Fibroblast of lung (primary cell): ENCODE results near the gene CHRM4. TPM values are rescaled to one million over a fixed set of nuclear protein-coding genes. Genes with fewer than 3 reads are reported as not detected.

Experiments
- DNase-seq, 2 donors: peaks; one replicate each; pipeline versions ENCODE4 v3.0.0 to v3.0.0-alpha.2; 2010; ENCODE audit warnings: low read depth in 2 of 2
- H2AFZ ChIP-seq: 2 replicates; pipeline ENCODE4 v1.5.1; 2012; ENCODE audit warnings: low read length, control low read depth, inconsistent platforms
- H3K27ac ChIP-seq: 2 replicates; pipeline ENCODE4 v1.5.1; 2011; ENCODE audit warnings: low read length, control low read depth; ENCODE audit not compliant: insufficient read depth
- H3K27me3 ChIP-seq: 2 replicates; pipeline ENCODE4 v1.5.1; 2011; ENCODE audit warnings: mild to moderate bottlenecking, low read length; ENCODE audit not compliant: control insufficient read depth, insufficient read depth
- H3K36me3 ChIP-seq: 2 replicates; pipeline ENCODE4 v1.5.1; 2011; ENCODE audit warnings: low read length; ENCODE audit not compliant: control insufficient read depth, insufficient read depth
- H3K4me1 ChIP-seq: 2 replicates; pipeline ENCODE4 v1.5.1; 2011; ENCODE audit warnings: low read length; ENCODE audit not compliant: control insufficient read depth, insufficient read depth; ENCODE audit errors: extremely low read depth
- H3K4me2 ChIP-seq: 2 replicates; pipeline ENCODE4 v1.5.1; 2011; ENCODE audit warnings: low read length, control low read depth; ENCODE audit not compliant: insufficient read depth; ENCODE audit errors: extremely low read depth
- H3K4me3 ChIP-seq, 4 experiments: fragments of 200-600 bp in 1 of 4; sonication (generic) in 1 of 4; replicated peaks in 1 of 4; 2 replicates each; pipeline ENCODE4 v1.5.1; 2011 to 2016; ENCODE audit warnings: low read length in 4 of 4, low read depth in 3 of 4, mild to moderate bottlenecking in 3 of 4, control low read depth in 2 of 4, inconsistent platforms in 1 of 4, mixed read lengths in 1 of 4; ENCODE audit not compliant: insufficient read depth in 1 of 4; ENCODE audit errors: control extremely low read depth in 1 of 4
- H3K79me2 ChIP-seq: 2 replicates; pipeline ENCODE4 v1.5.1; 2012; ENCODE audit warnings: mild to moderate bottlenecking, low read length, inconsistent platforms; ENCODE audit not compliant: control insufficient read depth, insufficient read depth
- H3K9ac ChIP-seq: 2 replicates; pipeline ENCODE4 v1.5.1; 2011; ENCODE audit warnings: mild to moderate bottlenecking, low read length, control low read depth; ENCODE audit not compliant: insufficient read depth
- H3K9me3 ChIP-seq: 2 replicates; pipeline ENCODE4 v1.5.1; 2012; ENCODE audit warnings: low read depth, low read length; ENCODE audit not compliant: control insufficient read depth, insufficient read depth
- H4K20me1 ChIP-seq: 2 replicates; pipeline ENCODE4 v1.5.1; 2011; ENCODE audit warnings: low read length; ENCODE audit not compliant: control insufficient read depth, insufficient read depth; ENCODE audit errors: extremely low read depth
- EZH2 ChIP-seq: IDR thresholded peaks from 2 replicates; pipeline ENCODE4 v1.5.1; 2012; ENCODE audit warnings: low read length, control low read depth, mild to moderate bottlenecking; ENCODE audit errors: missing control alignments
- polyA plus RNA-seq, 2 donors: library from polyadenylated mRNA; depleted of rRNA in 1 of 2; stranded (reverse) in 1 of 2; unstranded in 1 of 2; fragments of >200 nt; gene quantifications; 2 replicates each; pipeline ENCODE4 v1.2.1, GENCODE V29; 2011 to 2012; ENCODE audit warnings: missing spikeins in 1 of 2
- total RNA-seq: library from RNA; depleted of rRNA; stranded (reverse); fragments of >200 nt; gene quantifications from 2 replicates; pipeline ENCODE4 v1.2.1, GENCODE V29; 2014
- TF ChIP-seq, protein P1 (sequence below), 2 donors: IDR thresholded peaks in 1 of 2; conservative IDR thresholded peaks in 1 of 2; 1 replicate in 1 of 2; 2 replicates in 1 of 2; pipeline ENCODE4 v1.5.1; 2011 to 2012; ENCODE audit warnings: low read length in 2 of 2, control low read depth in 1 of 2, inconsistent platforms in 1 of 2, low read depth in 1 of 2, mild to moderate bottlenecking in 1 of 2

Gene CHRM4
- total and polyA plus RNA-seq, 2 donors (not counting 1 experiment from before 2014, with no cell fraction given): 0.05 TPM; not detected in 1

GRCh38 chr11:46414466-46414796, 22.9 kb upstream of the CHRM4 start:
- H3K4me1 ChIP-seq: no peaks in the 10 kb centered on the region
- H3K27me3 ChIP-seq: no peaks in the 10 kb centered on the region
- H2AFZ ChIP-seq: no peak overlapping the region
- no peak overlapping the region for H3K9ac ChIP-seq
- H3K9me3 ChIP-seq: no peaks in the 10 kb centered on the region
- H3K4me3 ChIP-seq: no peak overlapping the region
- no peak overlapping the region for H3K27ac ChIP-seq
- no peaks in the 10 kb centered on the region for H3K79me2 ChIP-seq
- no peaks in the 10 kb centered on the region for H4K20me1 ChIP-seq
- no peak for TF ChIP-seq EZH2
- TF ChIP-seq, protein P1, sequence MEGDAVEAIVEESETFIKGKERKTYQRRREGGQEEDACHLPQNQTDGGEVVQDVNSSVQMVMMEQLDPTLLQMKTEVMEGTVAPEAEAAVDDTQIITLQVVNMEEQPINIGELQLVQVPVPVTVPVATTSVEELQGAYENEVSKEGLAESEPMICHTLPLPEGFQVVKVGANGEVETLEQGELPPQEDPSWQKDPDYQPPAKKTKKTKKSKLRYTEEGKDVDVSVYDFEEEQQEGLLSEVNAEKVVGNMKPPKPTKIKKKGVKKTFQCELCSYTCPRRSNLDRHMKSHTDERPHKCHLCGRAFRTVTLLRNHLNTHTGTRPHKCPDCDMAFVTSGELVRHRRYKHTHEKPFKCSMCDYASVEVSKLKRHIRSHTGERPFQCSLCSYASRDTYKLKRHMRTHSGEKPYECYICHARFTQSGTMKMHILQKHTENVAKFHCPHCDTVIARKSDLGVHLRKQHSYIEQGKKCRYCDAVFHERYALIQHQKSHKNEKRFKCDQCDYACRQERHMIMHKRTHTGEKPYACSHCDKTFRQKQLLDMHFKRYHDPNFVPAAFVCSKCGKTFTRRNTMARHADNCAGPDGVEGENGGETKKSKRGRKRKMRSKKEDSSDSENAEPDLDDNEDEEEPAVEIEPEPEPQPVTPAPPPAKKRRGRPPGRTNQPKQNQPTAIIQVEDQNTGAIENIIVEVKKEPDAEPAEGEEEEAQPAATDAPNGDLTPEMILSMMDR (conservative IDR thresholded peaks at IDR 0.05 in 1 of 2, IDR thresholded peaks at IDR 0.05 in 1 of 2; ENCODE audit: low read depth in 1 of 2, low read length in 2 of 2): no peak
- no peak for DNase-seq
- peaks cover 8% of the 10 kb centered on the region for H3K36me3 ChIP-seq
- no peak overlapping the region for H3K4me2 ChIP-seq

DNA sequence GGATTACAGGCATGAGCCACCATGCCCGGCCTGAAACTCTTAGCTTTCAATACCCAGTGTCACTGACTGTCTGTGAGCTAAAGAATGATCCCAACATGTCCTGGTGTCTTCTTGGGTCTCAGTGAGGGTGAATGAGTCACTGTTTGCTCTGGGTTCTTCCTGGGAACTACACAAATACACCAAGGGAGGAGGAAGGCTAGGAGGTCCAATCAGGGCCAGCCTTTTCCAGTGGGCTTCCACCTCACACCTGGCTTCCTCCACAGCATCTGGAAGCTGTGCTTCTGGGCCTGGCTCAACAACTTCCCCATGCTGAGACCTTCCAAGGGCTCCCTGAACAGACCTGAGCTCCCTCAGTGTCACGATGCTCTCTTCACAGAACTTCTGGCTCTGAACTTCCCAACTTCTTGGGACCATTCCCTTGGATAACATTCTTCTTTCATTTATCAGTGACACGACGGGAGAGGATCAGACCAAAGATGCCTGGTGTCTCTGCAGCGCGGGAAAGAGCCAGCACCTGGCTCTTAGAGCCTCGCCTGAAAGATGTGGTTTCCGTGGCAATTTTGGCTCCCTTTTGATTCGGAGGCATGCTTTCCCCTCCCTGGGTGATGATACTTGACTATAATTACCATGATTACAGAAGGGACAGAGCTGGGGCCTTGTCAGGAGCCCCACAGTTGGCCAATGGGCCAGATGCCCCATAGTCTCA, 22.3 kb upstream of the CHRM4 start:
- H3K27me3 ChIP-seq: no peaks in the 10 kb centered on the region
- peaks cover 8% of the 10 kb centered on the region for H3K36me3 ChIP-seq
- H4K20me1 ChIP-seq: no peaks in the 10 kb centered on the region
- no peak for DNase-seq
- no peak overlapping the region for H3K27ac ChIP-seq
- no peak overlapping the region for H2AFZ ChIP-seq
- no peaks in the 10 kb centered on the region for H3K9me3 ChIP-seq
- H3K4me1 ChIP-seq: no peaks in the 10 kb centered on the region
- no peak for TF ChIP-seq EZH2
- TF ChIP-seq, protein P1 (conservative IDR thresholded peaks at IDR 0.05 in 1 of 2, IDR thresholded peaks at IDR 0.05 in 1 of 2; ENCODE audit: low read depth in 1 of 2, low read length in 2 of 2): no peak
- no peaks in the 10 kb centered on the region for H3K79me2 ChIP-seq
- H3K9ac ChIP-seq: no peak overlapping the region
- no peak overlapping the region for H3K4me2 ChIP-seq
- no peak overlapping the region for H3K4me3 ChIP-seq

DNA sequence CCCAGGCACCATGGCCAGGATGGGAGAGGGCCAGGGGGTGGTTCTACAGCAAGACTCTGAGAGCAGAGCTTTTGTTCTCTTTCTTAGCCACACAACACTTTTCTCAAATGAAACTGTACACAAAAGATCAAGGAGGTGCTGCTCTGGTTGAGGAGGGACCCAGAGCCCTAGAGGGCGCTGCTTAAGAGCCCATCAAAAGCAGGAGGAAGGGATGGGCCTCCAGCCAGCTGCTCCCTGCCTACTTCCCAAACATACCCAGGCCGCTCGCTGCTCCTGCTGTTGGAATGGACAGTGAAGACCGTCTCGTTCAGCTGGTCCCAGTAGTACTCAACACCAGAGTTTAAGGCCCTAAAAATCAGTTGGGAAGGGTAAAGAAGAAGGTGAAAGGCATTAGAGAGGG, 18.4 kb upstream of the CHRM4 start:
- DNase-seq: peak in 1 of 2 donors; percentile 46
- Histone ChIP-seq H3K9ac (no peak overlapping the region), H4K20me1 (no peaks in the 10 kb centered on the region), H3K4me1 (no peaks in the 10 kb centered on the region), H3K9me3 (no peaks in the 10 kb centered on the region), H3K4me2 (no peak overlapping the region), H3K79me2 (no peaks in the 10 kb centered on the region), H3K4me3 (no peak overlapping the region), H2AFZ (no peak overlapping the region), H3K27me3 (no peaks in the 10 kb centered on the region), H3K27ac (no peak overlapping the region), H3K36me3 (peaks cover 9% of the 10 kb centered on the region)
- no peak for TF ChIP-seq EZH2
- TF ChIP-seq, protein P1 (conservative IDR thresholded peaks at IDR 0.05 in 1 of 2, IDR thresholded peaks at IDR 0.05 in 1 of 2; ENCODE audit: low read depth in 1 of 2, low read length in 2 of 2): peak in 1 of 2 donors; percentile 33
